ENCODE measurements around the gene MALT1. TPM values are rescaled to one million over a fixed set of nuclear protein-coding genes. Genes with fewer than 3 reads are reported as not detected.

MALT1 gene
- total RNA-seq, 1 experiment from 2014 or later: 19.6 TPM

GRCh38 chr18:58698701-58699193, 27.5 kb downstream of the MALT1 start:
- no peak for DNase-seq
- H3K27me3 ChIP-seq (ENCODE audit: insufficient read depth, low read depth): no peaks in the 10 kb centered on the region
- H3K4me2 ChIP-seq: no peak overlapping the region
- H2AFZ ChIP-seq: no peak overlapping the region
- BruUV-seq (replicated peaks): no TSS peak
- CTCF ChIA-PET: no interaction called here
- H3F3A ChIP-seq (ENCODE audit: insufficient read depth, low read depth): no peaks in the 10 kb centered on the region
- TF ChIP-seq CTCF (conservative IDR thresholded peaks at IDR 0.05) (no peak), EZH2 (IDR thresholded peaks at IDR 0.05; ENCODE audit: low read depth) (no peak)
- H3K4me3 ChIP-seq: no peak overlapping the region
- H3K4me1 ChIP-seq (replicated peaks; ENCODE audit: insufficient read depth): no peaks in the 10 kb centered on the region
- no peaks in the 10 kb centered on the region; the same call in 1 of the 2 replicates for H3K79me2 ChIP-seq (ENCODE audit: low read depth)
- intact Hi-C loops (cut with micrococcal nuclease; ENCODE audit: unreplicated experiment): no loop called here
- peaks cover 21% of the 10 kb centered on the region for H3K36me3 ChIP-seq (ENCODE audit: low read depth)
- H4K20me1 ChIP-seq (ENCODE audit: insufficient read depth): no peaks in the 10 kb centered on the region
- H3K9me2 ChIP-seq (ENCODE audit: insufficient read depth): no peaks in the 10 kb centered on the region
- POLR2A ChIA-PET (ENCODE audit: unreplicated experiment): no interaction called here
- H3K27ac ChIP-seq: no peak overlapping the region
- no peaks in the 10 kb centered on the region for H3K9me3 ChIP-seq (ENCODE audit: insufficient read depth, low read depth)

GRCh38 chr18:58699551-58699950, 28.3 kb downstream of the MALT1 start:
- Histone ChIP-seq H3K79me2 (ENCODE audit: low read depth) (no peaks in the 10 kb centered on the region; the same call in 1 of the 2 replicates), H3K4me2 (no peak overlapping the region), H4K20me1 (ENCODE audit: insufficient read depth) (no peaks in the 10 kb centered on the region), H2AFZ (no peak overlapping the region), H3K4me1 (replicated peaks; ENCODE audit: insufficient read depth) (no peaks in the 10 kb centered on the region), H3F3A (ENCODE audit: insufficient read depth, low read depth) (no peaks in the 10 kb centered on the region), H3K27ac (no peak overlapping the region), H3K9me3 (ENCODE audit: insufficient read depth, low read depth) (no peaks in the 10 kb centered on the region), H3K27me3 (ENCODE audit: insufficient read depth, low read depth) (no peaks in the 10 kb centered on the region), H3K9me2 (ENCODE audit: insufficient read depth) (no peaks in the 10 kb centered on the region), H3K36me3 (ENCODE audit: low read depth) (peaks cover 21% of the 10 kb centered on the region), H3K4me3 (no peak overlapping the region)
- ChIA-PET POLR2A (ENCODE audit: unreplicated experiment) (no interaction called here), CTCF (no interaction called here)
- DNase-seq: no peak
- intact Hi-C loops (cut with micrococcal nuclease; ENCODE audit: unreplicated experiment): no loop called here
- no peak for TF ChIP-seq CTCF (conservative IDR thresholded peaks at IDR 0.05)
- TF ChIP-seq EZH2 (IDR thresholded peaks at IDR 0.05; ENCODE audit: low read depth): no peak
- BruUV-seq (replicated peaks): no TSS peak

- no peaks in the 10 kb centered on the region for H4K20me1 ChIP-seq (ENCODE audit: insufficient read depth)
- no peaks in the 10 kb centered on the region for H3K4me1 ChIP-seq (replicated peaks; ENCODE audit: insufficient read depth)
- no peaks in the 10 kb centered on the region; the same call in 1 of the 2 replicates for H3K79me2 ChIP-seq (ENCODE audit: low read depth)
- no peak for DNase-seq
- no peak overlapping the region for H3K4me2 ChIP-seq
- intact Hi-C loops (cut with micrococcal nuclease; ENCODE audit: unreplicated experiment): no loop called here
- H2AFZ ChIP-seq: no peak overlapping the region
- H3K36me3 ChIP-seq (ENCODE audit: low read depth): peaks cover 21% of the 10 kb centered on the region
- no peaks in the 10 kb centered on the region for H3K9me3 ChIP-seq (ENCODE audit: insufficient read depth, low read depth)
- H3K9me2 ChIP-seq (ENCODE audit: insufficient read depth): no peaks in the 10 kb centered on the region
- H3F3A ChIP-seq (ENCODE audit: insufficient read depth, low read depth): no peaks in the 10 kb centered on the region
- H3K4me3 ChIP-seq: no peak overlapping the region
- H3K27me3 ChIP-seq (ENCODE audit: insufficient read depth, low read depth): no peaks in the 10 kb centered on the region
- ChIA-PET CTCF (no interaction called here), POLR2A (ENCODE audit: unreplicated experiment) (no interaction called here)
- H3K27ac ChIP-seq: no peak overlapping the region; the same call in 1 of the 2 replicates
- TF ChIP-seq CTCF (conservative IDR thresholded peaks at IDR 0.05) (no peak), EZH2 (IDR thresholded peaks at IDR 0.05; ENCODE audit: low read depth) (no peak)
- no TSS peak for BruUV-seq (replicated peaks)
Observed at GRCh38 chr18:58700209-58700608, 28.9 kb downstream of the MALT1 start.
